ENCODE results near the gene MCOLN2.

MCOLN2 gene

DNA sequence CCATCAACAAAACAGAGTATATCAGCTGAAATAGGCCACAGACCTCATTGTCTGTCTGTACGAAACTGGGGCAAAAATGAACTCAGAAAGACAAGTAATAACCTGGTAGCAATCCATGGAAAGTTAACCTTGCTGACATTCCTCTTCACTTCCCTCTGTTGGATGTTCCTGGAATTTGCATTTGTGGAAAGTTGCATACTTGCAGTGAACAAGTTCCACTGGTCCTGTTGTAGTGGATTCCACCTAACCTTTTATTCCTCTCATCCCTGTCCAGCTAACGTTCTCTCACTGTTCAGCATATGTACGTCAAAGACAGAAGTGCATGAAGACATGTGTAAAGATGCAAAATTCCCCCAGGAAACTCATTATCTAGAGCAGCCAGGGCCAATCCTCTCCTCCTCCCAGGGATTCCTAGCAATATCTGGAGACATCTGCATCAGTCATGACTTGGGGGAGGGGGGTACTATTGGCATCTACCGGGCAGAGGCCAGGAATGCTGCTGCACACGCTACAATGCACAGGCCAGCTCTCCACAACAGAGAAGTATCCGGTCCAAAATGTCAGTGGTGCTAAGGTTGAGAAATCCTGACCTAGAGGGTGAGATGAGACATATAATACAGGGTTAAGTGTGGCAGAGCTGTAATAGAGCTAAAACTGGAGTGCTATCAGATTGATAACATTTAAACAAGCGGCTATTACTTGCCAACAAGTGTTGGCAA lies 112.1 kb downstream of the MCOLN2 start:
- Histone ChIP-seq H3K36me3 (ENCODE audit: control insufficient read depth, insufficient read depth, low read length) (no peaks in the 10 kb centered on the region), H3K9me3 (ENCODE audit: control insufficient read depth, low read length) (no peaks in the 10 kb centered on the region), H3K27ac (ENCODE audit: insufficient read depth, low read depth, low read length, poor library complexity, severe bottlenecking) (no peak overlapping the region), H3K27me3 (ENCODE audit: control insufficient read depth, insufficient read depth, low read length, poor library complexity, severe bottlenecking) (no peaks in the 10 kb centered on the region), H3K4me1 (ENCODE audit: control insufficient read depth, insufficient read depth, low read length) (no peaks in the 10 kb centered on the region), H3K4me3 (ENCODE audit: insufficient read depth, low read depth, low read length) (no peak overlapping the region)
- 65 to 69% methylated on average over 7 of the region's 7 CpGs for WGBS, 2 experiments

DNA sequence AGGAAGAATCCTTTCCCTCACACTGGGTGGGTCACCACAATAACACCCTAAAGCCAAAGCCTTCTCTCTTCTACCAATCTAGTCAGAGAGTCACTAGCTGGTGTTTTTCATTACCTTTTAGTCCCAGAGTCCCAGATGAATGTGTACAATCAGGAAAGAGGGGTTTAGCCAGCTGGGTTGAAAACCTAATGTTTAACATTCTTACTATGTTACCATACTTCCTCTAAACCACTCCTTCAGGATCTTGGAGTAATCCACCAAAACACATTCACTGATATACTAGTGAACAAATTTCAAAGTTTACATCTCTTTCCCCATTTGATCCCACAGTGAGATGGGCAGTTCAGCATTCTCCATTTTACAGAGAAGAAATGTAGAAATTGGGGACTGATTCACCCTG lies 113.6 kb downstream of the MCOLN2 start:
- Histone ChIP-seq H3K27me3 (ENCODE audit: control insufficient read depth, insufficient read depth, low read length, poor library complexity, severe bottlenecking) (no peaks in the 10 kb centered on the region), H3K27ac (ENCODE audit: insufficient read depth, low read depth, low read length, poor library complexity, severe bottlenecking) (no peak overlapping the region), H3K36me3 (ENCODE audit: control insufficient read depth, insufficient read depth, low read length) (no peaks in the 10 kb centered on the region), H3K4me3 (ENCODE audit: insufficient read depth, low read depth, low read length) (no peak overlapping the region), H3K9me3 (ENCODE audit: control insufficient read depth, low read length) (no peaks in the 10 kb centered on the region), H3K4me1 (ENCODE audit: control insufficient read depth, insufficient read depth, low read length) (no peaks in the 10 kb centered on the region)

DNA sequence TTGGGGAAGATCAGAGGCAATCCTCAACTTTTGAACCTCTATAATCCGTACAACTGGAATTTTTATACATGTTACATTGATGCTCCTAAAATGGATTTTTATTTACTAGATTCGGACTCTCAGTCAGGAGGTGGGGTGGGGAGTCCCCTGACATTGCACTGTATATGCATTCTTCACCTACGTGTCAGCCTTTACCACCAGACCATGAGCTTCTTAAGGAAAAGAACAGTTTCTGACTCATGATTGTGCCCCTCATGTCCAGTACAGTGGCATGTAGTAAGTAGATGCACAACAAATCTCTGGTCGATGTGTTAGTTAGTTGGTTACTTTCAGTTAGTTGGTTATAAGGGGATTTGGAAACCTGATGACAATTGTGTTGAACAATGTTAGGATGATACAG lies 119.3 kb downstream of the MCOLN2 start:
- no peaks in the 10 kb centered on the region for H3K36me3 ChIP-seq (ENCODE audit: control insufficient read depth, insufficient read depth, low read length)
- no peak overlapping the region for H3K4me3 ChIP-seq (ENCODE audit: insufficient read depth, low read depth, low read length)
- no peaks in the 10 kb centered on the region for H3K9me3 ChIP-seq (ENCODE audit: control insufficient read depth, low read length)
- no peak overlapping the region for H3K27ac ChIP-seq (ENCODE audit: insufficient read depth, low read depth, low read length, poor library complexity, severe bottlenecking)
- no peaks in the 10 kb centered on the region for H3K27me3 ChIP-seq (ENCODE audit: control insufficient read depth, insufficient read depth, low read length, poor library complexity, severe bottlenecking)
- WGBS, 2 experiments = 92 to 93% methylated on average over 3 to 4 of the region's 4 CpGs
- H3K4me1 ChIP-seq (ENCODE audit: control insufficient read depth, insufficient read depth, low read length) = no peaks in the 10 kb centered on the region

DNA sequence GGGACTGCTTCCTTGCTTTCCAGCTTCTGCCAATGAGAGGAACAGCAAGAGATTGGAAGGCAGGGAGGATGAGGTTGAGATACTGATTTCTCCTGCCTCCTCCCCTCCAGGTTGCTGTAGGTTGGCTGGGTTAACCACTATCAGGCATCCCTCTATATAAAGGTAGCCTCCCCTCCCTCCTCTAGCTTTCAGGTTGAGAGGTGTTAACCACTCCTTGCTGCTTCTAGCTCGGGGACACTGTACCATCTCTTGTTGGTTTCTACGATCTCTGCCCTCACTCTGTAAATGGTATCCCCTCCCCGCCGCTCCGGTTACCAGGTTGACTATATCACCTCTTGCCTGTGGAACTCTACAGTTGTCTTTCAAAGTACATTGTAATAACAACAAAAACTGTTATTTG lies 120.6 kb downstream of the MCOLN2 start:
- Histone ChIP-seq H3K36me3 (ENCODE audit: control insufficient read depth, insufficient read depth, low read length) (no peaks in the 10 kb centered on the region), H3K4me3 (ENCODE audit: insufficient read depth, low read depth, low read length) (no peak overlapping the region), H3K9me3 (ENCODE audit: control insufficient read depth, low read length) (no peaks in the 10 kb centered on the region), H3K27ac (ENCODE audit: insufficient read depth, low read depth, low read length, poor library complexity, severe bottlenecking) (no peak overlapping the region), H3K4me1 (ENCODE audit: control insufficient read depth, insufficient read depth, low read length) (no peaks in the 10 kb centered on the region), H3K27me3 (ENCODE audit: control insufficient read depth, insufficient read depth, low read length, poor library complexity, severe bottlenecking) (no peaks in the 10 kb centered on the region)
- 92 to 97% methylated on average over 4 to 5 of the region's 5 CpGs for WGBS, 2 experiments

Measured in ectodermal cell (in vitro differentiated cells).